Nephron progenitor cell (in vitro differentiated cells): ENCODE results near the gene TSHR.
A peak's percentile ranks its signal among the peaks of the same experiment; 100 is the strongest.

ENCODE experiments used
- DNase-seq: peaks from one replicate; pipeline ENCODE4 v3.0.0; 2021
- H3K27ac Mint-ChIP-seq: 2 replicates; pipeline ENCODE4 v1.8.0; 2021; ENCODE audit warnings: mild to moderate bottlenecking, moderate library complexity, mixed read lengths
- H3K27me3 Mint-ChIP-seq: 2 replicates; pipeline ENCODE4 v1.8.0; 2021; ENCODE audit warnings: mild to moderate bottlenecking, low read depth, mixed read lengths; ENCODE audit not compliant: poor library complexity
- H3K36me3 Mint-ChIP-seq: 2 replicates; pipeline ENCODE4 v1.8.0; 2021; ENCODE audit warnings: low read depth, mixed read lengths
- H3K4me1 Mint-ChIP-seq: 2 replicates; pipeline ENCODE4 v1.8.0; 2021; ENCODE audit warnings: mixed read lengths
- H3K4me3 Mint-ChIP-seq: 2 replicates; pipeline ENCODE4 v1.8.0; 2021; ENCODE audit warnings: mild to moderate bottlenecking, moderate library complexity, mixed read lengths
- H3K9me3 Mint-ChIP-seq: 2 replicates; pipeline ENCODE4 v1.8.0; 2021; ENCODE audit warnings: mild to moderate bottlenecking, moderate library complexity, mixed read lengths
- TF ChIP-seq, protein P1 (sequence below): fragments of 200-600 bp; sonication (generic); IDR thresholded peaks from 2 replicates; pipeline ENCODE4 v1.5.0; 2021; ENCODE audit warnings: antibody characterized with exemption

TSHR gene

DNA sequence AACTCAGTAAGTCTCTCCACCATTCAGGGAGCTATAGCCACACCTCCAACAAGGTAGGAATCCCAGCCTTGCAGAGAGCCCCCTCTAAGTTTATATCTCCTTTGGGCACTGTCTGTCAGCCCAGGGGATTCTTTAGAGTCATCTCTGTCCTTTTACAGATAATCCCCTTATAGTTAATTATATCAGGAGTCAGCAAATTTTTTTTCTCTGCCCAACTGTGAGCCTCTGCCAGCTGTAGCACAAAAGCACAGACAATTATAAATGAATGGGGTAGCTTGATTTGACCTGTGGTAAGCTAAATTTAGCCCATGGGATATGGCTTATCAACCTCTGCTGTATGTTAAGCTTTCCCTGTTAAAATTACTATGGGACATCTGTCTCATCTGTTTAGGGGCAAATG is 22.1 kb upstream of the TSHR start:
- DNase-seq = no peak
- Mint-ChIP-seq H3K4me1 (peaks cover 6% of the 10 kb centered on the region), H3K27ac (no peak overlapping the region), H3K9me3 (peaks cover 14% of the 10 kb centered on the region), H3K27me3 (peaks cover 7% of the 10 kb centered on the region), H3K36me3 (peaks cover 26% of the 10 kb centered on the region), H3K4me3 (no peak overlapping the region)
- TF ChIP-seq, protein P1, sequence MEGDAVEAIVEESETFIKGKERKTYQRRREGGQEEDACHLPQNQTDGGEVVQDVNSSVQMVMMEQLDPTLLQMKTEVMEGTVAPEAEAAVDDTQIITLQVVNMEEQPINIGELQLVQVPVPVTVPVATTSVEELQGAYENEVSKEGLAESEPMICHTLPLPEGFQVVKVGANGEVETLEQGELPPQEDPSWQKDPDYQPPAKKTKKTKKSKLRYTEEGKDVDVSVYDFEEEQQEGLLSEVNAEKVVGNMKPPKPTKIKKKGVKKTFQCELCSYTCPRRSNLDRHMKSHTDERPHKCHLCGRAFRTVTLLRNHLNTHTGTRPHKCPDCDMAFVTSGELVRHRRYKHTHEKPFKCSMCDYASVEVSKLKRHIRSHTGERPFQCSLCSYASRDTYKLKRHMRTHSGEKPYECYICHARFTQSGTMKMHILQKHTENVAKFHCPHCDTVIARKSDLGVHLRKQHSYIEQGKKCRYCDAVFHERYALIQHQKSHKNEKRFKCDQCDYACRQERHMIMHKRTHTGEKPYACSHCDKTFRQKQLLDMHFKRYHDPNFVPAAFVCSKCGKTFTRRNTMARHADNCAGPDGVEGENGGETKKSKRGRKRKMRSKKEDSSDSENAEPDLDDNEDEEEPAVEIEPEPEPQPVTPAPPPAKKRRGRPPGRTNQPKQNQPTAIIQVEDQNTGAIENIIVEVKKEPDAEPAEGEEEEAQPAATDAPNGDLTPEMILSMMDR = no peak

DNA sequence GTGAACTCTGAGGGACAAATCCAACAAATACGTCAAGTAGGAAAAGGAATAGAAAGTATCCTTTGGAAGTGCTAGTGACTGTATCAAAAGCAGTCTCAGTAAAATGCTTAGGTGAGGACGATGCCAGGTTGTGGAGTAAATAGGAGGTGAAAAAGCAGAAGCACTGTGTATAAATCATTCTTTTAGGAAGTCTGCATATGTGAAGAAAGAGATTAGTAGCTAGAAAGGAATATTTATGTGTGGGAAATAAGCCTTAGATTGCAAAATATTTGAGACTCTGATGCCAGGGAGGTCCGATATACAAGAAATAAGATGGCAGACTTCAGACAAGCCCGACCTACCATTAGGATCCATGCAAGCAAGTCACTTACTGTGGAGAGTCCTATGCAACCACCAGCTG is 21.7 kb upstream of the TSHR start:
- H3K4me3 Mint-ChIP-seq = no peak overlapping the region
- peaks cover 7% of the 10 kb centered on the region for H3K27me3 Mint-ChIP-seq
- TF ChIP-seq, protein P1 = no peak
- H3K4me1 Mint-ChIP-seq = peaks cover 6% of the 10 kb centered on the region
- peaks cover 22% of the 10 kb centered on the region for H3K36me3 Mint-ChIP-seq
- DNase-seq = no peak
- no peak overlapping the region for H3K27ac Mint-ChIP-seq
- peaks cover 10% of the 10 kb centered on the region for H3K9me3 Mint-ChIP-seq

DNA sequence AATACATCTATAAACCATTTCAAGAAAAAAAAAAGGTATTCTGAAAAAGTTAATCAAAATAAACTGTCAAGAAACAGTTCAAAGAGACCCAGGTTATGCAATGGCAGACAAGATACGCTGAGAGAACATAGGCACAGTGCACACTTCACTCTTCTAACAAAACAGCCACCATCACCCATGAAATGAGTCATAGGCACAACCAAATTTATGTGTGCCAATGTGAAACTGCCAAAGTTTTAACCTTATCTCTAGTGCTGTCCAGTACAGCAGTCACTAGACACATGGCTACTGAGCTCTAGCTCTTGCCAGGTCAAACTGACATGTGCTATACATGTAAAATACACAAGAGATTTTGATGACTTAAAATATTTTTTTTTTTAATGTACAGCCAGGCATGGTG is 15.3 kb upstream of the TSHR start:
- Mint-ChIP-seq H3K27ac (no peak overlapping the region), H3K4me1 (peaks cover 25% of the 10 kb centered on the region), H3K27me3 (peaks cover 3% of the 10 kb centered on the region), H3K36me3 (no peaks in the 10 kb centered on the region), H3K4me3 (peak overlapping the region; percentile 52), H3K9me3 (no peaks in the 10 kb centered on the region)
- TF ChIP-seq, protein P1 = no peak
- no peak for DNase-seq

DNA sequence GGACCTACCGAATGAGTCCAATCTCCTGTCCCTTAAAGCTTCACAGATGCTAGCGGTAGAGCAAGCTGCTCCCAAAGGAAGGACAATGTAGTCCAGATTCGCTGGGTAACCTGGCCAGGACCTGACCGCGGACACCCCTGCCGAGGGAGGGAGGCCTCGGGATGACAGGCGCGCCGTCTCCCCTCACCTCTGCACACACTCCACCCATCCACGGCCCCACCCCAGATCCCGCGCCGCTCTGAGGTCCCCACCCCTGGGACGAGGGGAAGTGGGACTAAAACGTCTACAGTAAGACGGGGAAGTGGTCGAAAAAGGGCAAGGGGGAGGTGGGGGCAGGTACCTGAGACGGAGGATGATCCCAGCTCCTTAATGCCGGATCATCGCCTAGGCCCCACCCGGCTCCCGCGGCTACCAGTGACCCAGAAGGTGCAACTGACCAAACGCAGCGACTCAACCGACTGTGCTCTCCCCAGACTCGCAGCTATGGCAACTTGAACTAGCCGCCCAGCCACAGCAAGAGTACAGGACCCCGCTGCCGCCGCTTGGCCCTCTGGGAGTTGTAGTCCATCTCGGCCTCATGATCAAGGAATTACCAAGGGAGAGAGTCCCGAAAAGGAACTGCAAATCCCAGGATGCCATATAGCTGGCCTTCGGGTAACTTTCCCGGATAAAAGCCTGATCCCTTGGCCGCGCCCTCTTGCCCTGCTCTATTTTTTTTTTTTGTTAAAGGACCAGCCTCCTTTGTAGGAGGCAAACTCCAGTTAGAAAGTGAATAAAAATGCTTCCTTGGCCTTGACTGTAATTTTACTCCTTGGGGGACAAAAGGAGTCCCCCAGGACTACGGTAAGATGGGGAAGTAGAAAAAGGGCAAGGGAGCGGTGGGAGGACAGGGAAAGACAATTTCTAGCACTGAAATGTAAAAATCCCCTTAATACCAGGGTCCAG is 13.9 kb upstream of the TSHR start, which contains the start of gene CEP128:
TSS of gene CEP128 (minus strand) at position 498 of the 945 bp plus-strand sequence.
- peak; percentile 95 for DNase-seq
- Mint-ChIP-seq H3K4me1 (peaks cover 19% of the 10 kb centered on the region), H3K27ac (peak within 1 kb of the TSS; percentile 84), H3K27me3 (peaks cover 11% of the 10 kb centered on the region), H3K36me3 (no peaks in the 10 kb centered on the region), H3K4me3 (peak within 1 kb of the TSS; percentile 90), H3K9me3 (no peaks in the 10 kb centered on the region)
- TF ChIP-seq, protein P1 = no peak

DNA sequence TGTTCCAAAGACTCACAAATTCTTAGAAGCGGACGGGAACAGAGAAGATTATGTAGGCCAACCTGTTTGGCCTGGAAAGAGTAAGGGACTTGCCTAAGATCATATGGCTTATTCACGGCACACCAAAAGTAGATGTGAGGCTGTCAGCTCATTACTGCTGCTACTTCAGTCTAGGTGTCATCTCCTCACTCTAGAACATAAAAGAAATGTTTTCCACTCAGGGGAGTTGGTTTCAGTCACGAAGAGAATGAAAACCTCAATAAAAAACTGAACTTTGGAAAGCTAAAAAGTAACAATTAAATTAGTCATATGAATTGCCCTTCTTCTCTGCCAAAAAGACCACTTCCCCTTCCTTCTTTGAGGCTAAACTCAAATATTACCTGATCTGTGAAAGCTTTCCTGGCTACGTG is 13.2 kb upstream of the TSHR start:
- TF ChIP-seq, protein P1 = no peak
- no peaks in the 10 kb centered on the region for H3K9me3 Mint-ChIP-seq
- peak overlapping the region; percentile 84 for H3K27ac Mint-ChIP-seq
- peaks cover 19% of the 10 kb centered on the region for H3K4me1 Mint-ChIP-seq
- peaks cover 11% of the 10 kb centered on the region for H3K27me3 Mint-ChIP-seq
- no peak for DNase-seq
- H3K36me3 Mint-ChIP-seq = no peaks in the 10 kb centered on the region
- H3K4me3 Mint-ChIP-seq = peak overlapping the region; percentile 90
